GM19240 (cell line): Measurements from ENCODE around the gene SBNO1.
"Not testable (repeated sequence)": the region's sequence is repeated elsewhere in the genome, so short reads cannot be mapped to it uniquely, and the experiment has no call there.

Source experiments
- DNase-seq: peaks from one replicate; pipeline ENCODE4 v3.0.0; 2011; ENCODE audit warnings: low spot score; ENCODE audit not compliant: insufficient read length

The SBNO1 gene

GRCh38 chr12:123271001-123271668, 93.5 kb downstream of the SBNO1 start:
- DNase-seq = peak; percentile 67

- DNase-seq = no peak
Observed at GRCh38 chr12:123270214-123271000, 94.2 kb downstream of the SBNO1 start.

GRCh38 chr12:123269896-123270213, 94.8 kb downstream of the SBNO1 start:
- no peak for DNase-seq

GRCh38 chr12:123269395-123269892, 95.2 kb downstream of the SBNO1 start:
- peak; percentile 39 for DNase-seq

- DNase-seq = no peak
Observed at GRCh38 chr12:123268850-123269249, 95.8 kb downstream of the SBNO1 start.

- DNase-seq = no peak
Observed at GRCh38 chr12:123267991-123268843, 96.4 kb downstream of the SBNO1 start.

- DNase-seq = no peak
Observed at GRCh38 chr12:123267335-123267920, 97.2 kb downstream of the SBNO1 start.

- DNase-seq = no peak
Observed at GRCh38 chr12:123266679-123267277, 97.9 kb downstream of the SBNO1 start.

GRCh38 chr12:123265851-123266678, 98.6 kb downstream of the SBNO1 start:
- DNase-seq = no peak

GRCh38 chr12:123264642-123265041, 100.0 kb downstream of the SBNO1 start:
- no peak for DNase-seq

GRCh38 chr12:123263196-123263817, 101.3 kb downstream of the SBNO1 start:
- DNase-seq = no peak

- DNase-seq = no peak
Observed at GRCh38 chr12:123261196-123261595, 103.5 kb downstream of the SBNO1 start.

GRCh38 chr12:123260081-123260480, 104.6 kb downstream of the SBNO1 start:
- DNase-seq = no peak

- DNase-seq = no peak
Observed at GRCh38 chr12:123258593-123258992, 106.1 kb downstream of the SBNO1 start.

GRCh38 chr12:123254853-123255446, 109.7 kb downstream of the SBNO1 start:
- no peak for DNase-seq

GRCh38 chr12:123253641-123254459, 110.8 kb downstream of the SBNO1 start:
- DNase-seq = no peak

- not testable (repeated sequence) for DNase-seq
Observed at GRCh38 chr12:123252365-123252764, 112.3 kb downstream of the SBNO1 start.

- DNase-seq = no peak
Observed at GRCh38 chr12:123251403-123252076, 113.1 kb downstream of the SBNO1 start.
